ENCODE results near the gene SLC1A5.

DNA sequence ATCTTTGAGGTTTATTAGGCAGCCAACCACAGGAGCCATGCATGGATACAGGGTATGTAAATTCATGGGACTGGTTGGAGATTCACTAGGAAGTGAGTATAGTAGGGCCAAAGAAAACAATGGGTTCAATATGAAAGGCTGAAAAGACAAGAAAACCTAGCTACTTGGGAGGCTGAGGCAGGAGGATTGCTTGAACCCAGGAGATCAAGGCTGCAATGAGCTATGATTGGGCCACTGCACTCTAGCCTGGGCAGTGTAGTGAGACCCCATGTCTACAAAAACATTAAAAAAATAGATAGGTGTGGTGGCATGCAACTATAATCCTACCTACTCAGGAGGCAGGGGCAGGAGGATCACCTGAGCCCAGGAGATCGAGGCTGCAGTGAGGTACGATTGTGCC, 10.3 kb upstream of the SLC1A5 start:
- TF ChIP-seq POLR2A (IDR thresholded peaks at IDR 0.05) = no peak
- TF ChIP-seq POLR2AphosphoS5 (IDR thresholded peaks at IDR 0.05) = no peak
- TF ChIP-seq, protein P1, sequence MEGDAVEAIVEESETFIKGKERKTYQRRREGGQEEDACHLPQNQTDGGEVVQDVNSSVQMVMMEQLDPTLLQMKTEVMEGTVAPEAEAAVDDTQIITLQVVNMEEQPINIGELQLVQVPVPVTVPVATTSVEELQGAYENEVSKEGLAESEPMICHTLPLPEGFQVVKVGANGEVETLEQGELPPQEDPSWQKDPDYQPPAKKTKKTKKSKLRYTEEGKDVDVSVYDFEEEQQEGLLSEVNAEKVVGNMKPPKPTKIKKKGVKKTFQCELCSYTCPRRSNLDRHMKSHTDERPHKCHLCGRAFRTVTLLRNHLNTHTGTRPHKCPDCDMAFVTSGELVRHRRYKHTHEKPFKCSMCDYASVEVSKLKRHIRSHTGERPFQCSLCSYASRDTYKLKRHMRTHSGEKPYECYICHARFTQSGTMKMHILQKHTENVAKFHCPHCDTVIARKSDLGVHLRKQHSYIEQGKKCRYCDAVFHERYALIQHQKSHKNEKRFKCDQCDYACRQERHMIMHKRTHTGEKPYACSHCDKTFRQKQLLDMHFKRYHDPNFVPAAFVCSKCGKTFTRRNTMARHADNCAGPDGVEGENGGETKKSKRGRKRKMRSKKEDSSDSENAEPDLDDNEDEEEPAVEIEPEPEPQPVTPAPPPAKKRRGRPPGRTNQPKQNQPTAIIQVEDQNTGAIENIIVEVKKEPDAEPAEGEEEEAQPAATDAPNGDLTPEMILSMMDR (IDR thresholded peaks at IDR 0.05) = no peak
- no peak for TF ChIP-seq EP300 (IDR thresholded peaks at IDR 0.05; ENCODE audit: low read depth)
